HG03565 (cell line): ENCODE results near the gene PJA2.
"Not testable (repeated sequence)": the region's sequence is repeated elsewhere in the genome, so short reads cannot be mapped to it uniquely, and the experiment has no call there.

ENCODE experiments used
- ATAC-seq: cut with Tn5 transposase; IDR thresholded peaks from one replicate; pipeline ENCODE4 v1.9.1; 2021; ENCODE audit warnings: mild to moderate bottlenecking, moderate library complexity; ENCODE audit not compliant: unreplicated experiment

The PJA2 gene

GRCh38 chr5:109313127-109313526 lies 96.6 kb downstream of the PJA2 start:
- ATAC-seq: no peak

- no peak for ATAC-seq
Measured at GRCh38 chr5:109312695-109313094, 97.1 kb downstream of the PJA2 start.

- ATAC-seq: no peak
Measured at GRCh38 chr5:109310315-109310714, 99.5 kb downstream of the PJA2 start.

GRCh38 chr5:109309326-109310063 lies 100.3 kb downstream of the PJA2 start:
- ATAC-seq: no peak

- ATAC-seq: no peak
Measured at GRCh38 chr5:109307951-109308350, 101.8 kb downstream of the PJA2 start.

- no peak for ATAC-seq
Measured at GRCh38 chr5:109307456-109307855, 102.3 kb downstream of the PJA2 start.

- no peak for ATAC-seq
Measured at GRCh38 chr5:109305352-109305751, 104.4 kb downstream of the PJA2 start.

- ATAC-seq: no peak
Measured at GRCh38 chr5:109304309-109304708, 105.5 kb downstream of the PJA2 start.

GRCh38 chr5:109300367-109300766 lies 109.4 kb downstream of the PJA2 start:
- no peak for ATAC-seq

- no peak for ATAC-seq
Measured at GRCh38 chr5:109299557-109299956, 110.2 kb downstream of the PJA2 start.

- ATAC-seq: no peak
Measured at GRCh38 chr5:109298794-109299193, 111.0 kb downstream of the PJA2 start.

GRCh38 chr5:109297900-109298299 lies 111.9 kb downstream of the PJA2 start:
- no peak for ATAC-seq

- no peak for ATAC-seq
Measured at GRCh38 chr5:109291090-109291489, 118.7 kb downstream of the PJA2 start.

GRCh38 chr5:109290231-109290630 lies 119.5 kb downstream of the PJA2 start:
- ATAC-seq: no peak

- ATAC-seq: not testable (repeated sequence)
Measured at GRCh38 chr5:109286628-109287027, 123.1 kb downstream of the PJA2 start.
